ENCODE data around the gene GRID1.

GRID1 gene

GRCh38 chr10:86348321-86349210, 18.0 kb downstream of the GRID1 start:
- TF ChIP-seq CTCF (IDR thresholded peaks at IDR 0.05; ENCODE audit: insufficient read depth, low read depth, low read length, missing control alignments): no peak
- no peak for DNase-seq (ENCODE audit: low read depth)

GRCh38 chr10:86347856-86348255, 18.7 kb downstream of the GRID1 start:
- no peak for DNase-seq (ENCODE audit: low read depth)
- no peak for TF ChIP-seq CTCF (IDR thresholded peaks at IDR 0.05; ENCODE audit: insufficient read depth, low read depth, low read length, missing control alignments)
- H3K4me3 ChIP-seq (ENCODE audit: low read length): no peak overlapping the region

More at GRCh38 chr10:86348321-86349210, 18.0 kb downstream of the GRID1 start:
- H3K4me3 ChIP-seq (ENCODE audit: low read length): no peak overlapping the region

- no peak for DNase-seq (ENCODE audit: low read depth)
- H3K4me3 ChIP-seq (ENCODE audit: low read length): no peak overlapping the region
- no peak for TF ChIP-seq CTCF (IDR thresholded peaks at IDR 0.05; ENCODE audit: insufficient read depth, low read depth, low read length, missing control alignments)
Measured at GRCh38 chr10:86346799-86347665, 19.6 kb downstream of the GRID1 start.

GRCh38 chr10:86345859-86346798, 20.5 kb downstream of the GRID1 start:
- DNase-seq (ENCODE audit: low read depth): peak; percentile 20
- H3K4me3 ChIP-seq (ENCODE audit: low read length): no peak overlapping the region
- no peak for TF ChIP-seq CTCF (IDR thresholded peaks at IDR 0.05; ENCODE audit: insufficient read depth, low read depth, low read length, missing control alignments)

GRCh38 chr10:86345296-86345858, 21.2 kb downstream of the GRID1 start:
- no peak for DNase-seq (ENCODE audit: low read depth)
- TF ChIP-seq CTCF (IDR thresholded peaks at IDR 0.05; ENCODE audit: insufficient read depth, low read depth, low read length, missing control alignments): no peak
- no peak overlapping the region for H3K4me3 ChIP-seq (ENCODE audit: low read length)

- DNase-seq (ENCODE audit: low read depth): no peak
- no peak for TF ChIP-seq CTCF (IDR thresholded peaks at IDR 0.05; ENCODE audit: insufficient read depth, low read depth, low read length, missing control alignments)
Measured at GRCh38 chr10:86344714-86345161, 21.9 kb downstream of the GRID1 start.

More at GRCh38 chr10:86344714-86345161, 21.9 kb downstream of the GRID1 start:
- no peak overlapping the region for H3K4me3 ChIP-seq (ENCODE audit: low read length)
